HG03457 (cell line): ENCODE data around the gene IGIP.

Source experiments
- ATAC-seq: cut with Tn5 transposase; IDR thresholded peaks from one replicate; pipeline ENCODE4 v1.9.1; 2021; ENCODE audit warnings: moderate number of reproducible peaks; ENCODE audit not compliant: unreplicated experiment

Gene IGIP

DNA sequence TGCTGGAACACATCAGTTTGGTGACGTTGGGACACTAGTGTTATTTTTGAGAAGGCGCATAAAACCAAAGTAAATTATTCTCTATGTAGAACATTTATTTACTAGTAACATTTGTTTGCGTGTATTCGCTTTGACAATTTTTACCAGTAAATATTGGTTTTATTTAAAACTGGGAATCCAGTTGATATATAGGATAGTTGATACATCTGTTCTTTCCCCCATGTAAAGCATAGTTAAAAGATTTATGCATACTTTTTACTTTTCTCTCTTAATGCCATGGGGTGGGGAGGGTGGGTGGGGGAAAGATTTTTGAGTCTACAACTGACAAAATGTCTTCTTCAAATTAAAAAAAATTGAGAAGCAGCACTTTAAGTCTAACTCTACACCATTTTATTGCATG, at the start of gene IGIP:
TSS of gene IGIP (plus strand) at position 301 of the 400 bp plus-strand sequence. CDS start 2,540 bp downstream, outside the sequence.
- ATAC-seq: no peak

DNA sequence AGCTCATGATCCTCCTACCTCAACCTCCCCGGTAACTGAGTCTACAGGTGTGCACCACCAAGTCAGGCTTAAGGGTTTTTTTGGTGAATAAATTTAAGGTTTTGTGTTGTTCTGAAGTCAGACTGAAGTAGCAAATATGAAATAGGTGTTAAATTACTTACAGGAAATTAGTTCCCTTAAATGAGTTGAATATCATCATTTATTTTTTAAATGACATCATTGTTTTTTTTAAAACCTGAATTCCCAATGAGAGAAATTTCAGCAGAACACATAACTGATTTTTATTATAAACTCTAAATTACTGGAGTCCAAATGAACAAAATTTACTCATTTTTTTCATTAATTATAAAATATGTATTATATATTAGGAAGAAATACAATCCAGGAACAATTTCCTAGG, 49.6 kb upstream of the IGIP start:
- no peak for ATAC-seq

DNA sequence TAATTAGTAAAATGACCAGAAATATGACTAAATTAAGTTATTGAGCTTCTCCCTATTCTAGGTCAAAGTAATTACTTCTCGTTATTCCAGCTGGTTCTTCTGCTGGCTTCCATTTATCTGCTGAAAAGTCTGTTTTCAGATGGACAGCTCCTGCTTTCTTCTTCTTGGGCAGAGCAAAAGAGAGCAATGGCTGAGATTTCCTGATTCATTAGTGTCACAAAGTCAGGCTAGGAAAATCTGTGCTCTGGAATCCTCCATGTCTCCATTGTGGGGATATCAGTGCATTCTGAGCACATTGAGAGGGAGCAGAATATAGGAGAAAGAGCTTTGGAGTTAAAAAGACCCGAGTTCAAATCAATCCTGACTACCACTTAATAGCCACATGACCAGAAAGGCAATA, 48.9 kb upstream of the IGIP start:
- no peak for ATAC-seq

DNA sequence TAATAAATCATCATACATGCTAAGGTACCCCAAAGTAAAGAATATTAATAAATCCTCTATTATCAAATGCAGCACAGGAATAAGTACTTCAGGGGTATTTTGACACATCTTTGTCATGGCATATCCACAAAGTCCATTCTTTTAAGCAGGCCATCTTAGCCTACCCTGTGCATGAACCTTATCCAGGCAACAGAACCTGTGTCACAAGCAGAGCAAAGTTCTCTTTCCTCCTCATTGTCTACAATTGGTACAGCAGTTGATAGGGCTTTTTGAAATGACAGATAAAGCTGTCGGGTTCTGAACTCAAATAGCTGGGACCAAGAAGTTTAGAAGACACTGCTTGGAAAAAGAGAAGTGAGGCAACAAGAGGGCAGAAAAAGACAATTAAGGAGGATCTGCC, 42.6 kb upstream of the IGIP start:
- no peak for ATAC-seq

DNA sequence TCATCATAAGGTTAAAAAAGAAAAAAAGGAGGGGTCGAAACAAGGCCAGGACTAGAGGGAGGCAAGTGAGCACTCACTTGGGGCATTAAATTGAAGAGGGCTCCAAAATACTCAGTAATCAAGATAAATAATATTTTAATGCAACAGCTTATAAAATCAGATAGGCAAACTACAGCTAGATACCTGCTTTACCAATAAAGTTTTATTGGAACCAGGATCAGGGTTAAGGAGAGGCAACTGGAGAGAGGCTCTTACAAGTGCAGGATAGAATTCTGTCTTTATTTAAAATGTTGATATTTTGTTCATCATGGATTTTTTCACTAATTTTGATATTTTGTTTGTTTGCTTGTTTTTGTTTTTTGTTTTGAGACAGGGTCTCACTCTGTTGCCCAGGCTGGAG, 42.1 kb upstream of the IGIP start:
- no peak for ATAC-seq

DNA sequence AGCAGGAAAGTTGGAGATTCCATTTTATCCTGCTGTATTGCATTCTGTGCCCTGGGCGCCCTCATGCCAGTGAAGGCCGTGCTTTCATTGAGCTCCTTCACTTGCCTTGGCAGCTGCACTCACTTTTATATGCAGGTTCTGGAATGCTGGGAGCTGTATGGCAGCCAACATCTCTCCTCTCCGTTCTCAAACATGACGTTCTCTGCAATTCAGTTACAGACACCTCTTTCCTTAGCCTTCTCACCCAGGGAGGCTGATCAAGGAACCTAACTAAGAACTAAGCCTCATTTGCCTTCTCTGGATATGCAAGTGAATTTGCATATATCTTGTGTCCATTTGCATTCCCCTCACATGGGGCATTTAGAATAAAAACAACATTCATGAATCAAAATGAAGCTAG, 41.2 kb upstream of the IGIP start:
- no peak for ATAC-seq

DNA sequence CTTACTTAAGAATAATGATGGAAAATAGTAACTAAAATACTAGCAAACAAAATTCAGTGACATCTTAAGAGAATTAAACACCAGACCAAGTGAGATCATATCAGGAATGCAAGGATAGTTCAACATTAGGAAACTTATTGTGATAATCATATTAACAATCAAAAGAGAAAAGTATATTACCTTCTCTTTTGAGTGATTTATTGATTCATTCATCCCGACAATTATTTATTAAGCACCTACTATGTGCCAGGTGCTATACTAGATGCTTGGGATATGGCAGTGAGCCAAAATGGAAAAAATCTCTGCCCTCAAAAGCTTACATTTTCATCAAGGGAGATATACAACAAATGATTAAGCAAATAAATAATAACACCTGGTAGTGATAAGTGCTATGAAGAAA, 35.5 kb upstream of the IGIP start:
- no peak for ATAC-seq

DNA sequence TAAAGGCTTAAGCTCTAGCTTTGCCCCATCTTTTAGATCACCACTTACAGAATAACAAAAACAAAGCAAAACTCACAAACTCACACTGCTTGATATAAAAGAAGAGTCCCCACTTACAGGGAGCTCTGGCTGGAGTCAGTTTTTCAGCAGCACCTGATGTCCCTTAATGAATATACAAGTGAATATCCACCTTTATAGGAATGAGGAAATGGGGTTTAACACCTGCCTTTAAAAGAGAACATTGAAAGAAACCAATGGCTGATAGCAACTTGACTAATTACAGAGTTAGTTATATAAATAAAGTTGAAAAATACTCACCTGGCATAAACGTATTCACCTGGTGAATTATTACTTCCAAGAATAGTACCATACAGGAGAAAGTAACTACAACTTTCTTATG, 32.6 kb upstream of the IGIP start:
- ATAC-seq: no peak

DNA sequence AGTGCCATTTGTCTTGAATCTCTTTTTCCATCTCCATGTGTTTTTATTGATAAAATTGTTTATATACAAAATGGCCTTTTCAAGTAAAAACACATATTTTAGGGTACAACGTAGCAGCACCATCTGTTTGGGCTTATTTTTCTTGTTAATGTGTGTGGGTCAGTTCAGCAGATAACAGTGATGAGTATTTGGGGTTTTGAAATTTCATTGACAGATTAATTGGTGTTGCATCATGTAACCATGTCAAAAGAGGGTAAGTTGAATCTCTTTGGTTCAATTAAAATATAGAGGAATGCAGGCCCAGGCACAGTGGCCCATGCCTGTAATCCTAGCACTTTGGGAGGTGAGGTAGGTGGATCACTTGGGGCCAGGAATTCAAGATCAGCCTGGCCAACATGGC, 31.9 kb upstream of the IGIP start:
- no peak for ATAC-seq

DNA sequence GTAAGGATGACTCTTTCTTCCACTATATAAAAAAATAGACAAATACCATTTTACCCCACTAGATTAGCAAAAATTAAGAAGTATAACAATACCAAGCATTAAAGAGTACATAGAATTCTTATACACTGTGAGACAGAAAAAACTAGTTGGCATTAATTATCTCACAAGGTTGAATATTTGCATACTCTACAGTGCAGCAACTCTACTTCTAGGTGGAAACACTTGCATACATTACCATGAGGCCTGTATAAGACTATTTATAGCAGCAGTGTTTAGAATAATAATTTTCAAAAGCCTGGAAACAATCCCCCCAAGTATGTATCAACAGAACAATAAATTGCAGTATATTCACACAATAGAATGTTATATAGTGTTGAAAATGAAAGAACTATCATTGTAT, 30.8 kb upstream of the IGIP start:
- ATAC-seq: no peak

DNA sequence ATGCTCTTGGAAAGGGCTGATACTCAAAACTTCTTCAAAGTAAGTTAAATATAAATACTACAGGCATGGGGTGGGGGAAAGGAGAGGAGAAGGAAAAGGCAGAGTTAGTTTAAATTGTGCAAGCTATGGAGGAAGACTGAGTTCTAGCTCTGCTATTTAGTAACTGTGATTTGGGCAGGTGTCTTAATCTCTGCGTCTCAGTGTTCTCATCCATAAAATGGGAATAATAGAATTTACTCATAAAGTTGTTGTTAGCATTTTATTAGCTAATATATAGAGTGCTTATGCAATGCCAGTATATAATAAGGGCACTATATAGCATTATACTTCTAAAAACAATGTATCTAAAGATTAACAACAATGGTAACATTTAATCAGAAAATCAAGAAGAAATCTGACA, 24.6 kb upstream of the IGIP start:
- ATAC-seq: no peak

DNA sequence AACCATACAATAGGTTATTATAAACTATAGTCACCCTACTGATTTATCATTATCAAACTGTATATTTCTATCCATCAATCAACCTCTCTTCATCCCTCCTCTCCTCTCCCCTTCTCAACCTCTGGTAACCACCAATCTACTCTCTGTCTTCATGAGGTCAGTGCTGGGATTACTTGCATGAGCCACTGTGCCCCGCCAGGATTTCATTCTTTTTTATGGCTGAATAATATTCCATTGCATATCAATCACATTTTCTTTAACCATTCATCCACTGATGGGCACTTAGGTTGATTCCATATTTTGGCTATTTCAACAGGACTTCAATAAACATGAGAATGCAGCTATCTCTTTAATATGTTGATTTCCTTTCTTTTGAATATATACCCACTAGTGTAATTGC, 22.6 kb upstream of the IGIP start:
- ATAC-seq: no peak

DNA sequence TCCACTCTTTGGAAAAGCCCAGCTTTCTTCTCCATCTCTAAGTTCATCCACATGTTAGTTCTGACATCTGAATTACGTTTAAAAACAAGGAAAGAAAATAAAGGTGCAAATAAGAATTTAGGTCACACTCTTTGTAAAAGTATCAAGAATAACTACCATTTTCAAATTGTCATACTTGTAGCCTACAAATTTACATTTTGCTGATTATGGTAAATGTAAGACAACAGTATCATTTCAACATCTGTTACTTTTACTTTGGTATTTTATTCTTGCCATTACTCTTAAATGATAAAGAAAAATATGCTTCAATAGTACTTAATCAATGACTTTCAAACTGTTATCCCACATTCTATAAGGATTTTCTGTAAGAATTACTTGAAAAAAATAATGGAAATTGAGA, 21.6 kb upstream of the IGIP start:
- ATAC-seq: no peak

DNA sequence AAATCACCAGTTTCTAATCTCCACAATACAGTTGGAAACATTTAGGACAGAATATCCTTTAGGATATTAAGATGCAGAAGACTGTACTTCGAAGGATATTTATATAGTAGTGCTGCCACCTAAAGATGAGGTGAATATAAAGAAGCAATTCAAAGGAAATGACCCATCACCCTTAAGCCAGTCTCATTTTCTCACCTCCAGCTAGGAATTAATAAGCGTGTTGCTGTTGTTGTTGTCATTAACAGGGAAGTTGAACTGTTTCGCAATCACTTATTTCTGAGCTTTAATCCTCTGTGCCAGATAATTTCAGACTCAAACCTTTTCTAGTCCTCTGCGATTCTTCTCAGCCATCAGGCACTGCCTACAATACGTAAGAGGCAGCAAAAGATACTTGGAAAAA, 19.6 kb upstream of the IGIP start:
- ATAC-seq: no peak

DNA sequence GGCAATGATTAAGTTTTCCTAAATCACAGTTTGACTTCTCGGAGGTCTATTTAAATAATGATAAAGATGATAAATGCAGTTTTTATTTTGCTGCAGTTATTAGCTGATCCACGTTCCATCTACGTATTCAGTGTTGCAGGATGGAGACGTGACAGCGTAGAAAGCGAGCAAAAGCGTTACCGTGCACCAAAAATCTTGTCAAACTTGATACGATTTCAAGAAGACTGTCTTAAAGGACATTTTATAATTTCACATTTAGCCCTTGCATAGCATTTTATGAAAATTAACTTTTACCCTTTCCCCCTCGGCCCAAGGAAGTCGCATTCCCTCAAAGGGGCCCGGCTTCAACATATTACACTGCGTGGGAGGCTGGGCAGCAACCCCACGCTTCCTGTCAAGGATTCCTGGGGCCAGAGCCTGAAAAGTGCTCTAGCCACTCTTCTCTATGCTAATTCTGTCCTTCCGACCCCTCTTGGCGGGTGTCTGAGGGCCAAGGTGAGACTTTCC, 18.9 kb upstream of the IGIP start:
- no peak for ATAC-seq

DNA sequence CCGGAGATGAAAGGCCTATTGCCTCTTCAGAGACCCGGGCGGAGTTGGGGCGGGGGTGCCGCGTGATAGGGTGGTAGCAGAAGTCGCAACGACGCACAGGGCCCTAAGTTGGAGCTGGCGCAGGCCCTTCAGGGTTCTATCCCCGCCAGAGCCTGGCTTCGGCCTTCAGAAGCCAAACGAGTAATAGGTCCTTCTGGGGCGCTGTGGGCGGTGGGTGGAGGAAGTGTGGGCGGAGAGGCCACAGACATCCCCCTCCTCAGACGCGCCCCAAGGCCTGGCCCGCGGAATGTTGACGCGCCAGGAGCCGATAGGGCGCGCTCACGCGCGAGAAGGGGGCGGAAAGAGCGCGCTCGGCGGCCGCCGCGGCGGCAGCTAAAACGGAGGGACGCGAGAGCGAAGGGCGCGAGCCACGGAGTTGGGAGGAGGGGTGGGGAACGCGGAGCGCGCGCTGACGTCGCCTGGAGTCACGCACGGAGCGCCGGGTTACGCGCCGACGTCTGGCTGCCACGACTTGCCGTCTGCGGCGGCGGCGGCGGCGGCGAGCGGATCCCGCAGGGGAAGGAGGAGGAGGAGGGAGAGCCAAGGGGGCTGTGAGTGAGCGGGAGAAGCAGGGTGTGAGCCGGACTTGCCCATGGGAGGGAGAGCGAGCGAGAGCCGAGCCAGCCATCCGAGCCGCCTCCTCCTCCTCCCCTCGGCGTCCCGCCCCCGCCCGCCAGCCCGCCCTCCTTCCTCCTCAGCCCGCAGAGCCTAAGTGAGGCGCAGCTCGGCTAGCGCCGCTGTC, 18.2 kb upstream of the IGIP start:
- ATAC-seq: peak; percentile 79

DNA sequence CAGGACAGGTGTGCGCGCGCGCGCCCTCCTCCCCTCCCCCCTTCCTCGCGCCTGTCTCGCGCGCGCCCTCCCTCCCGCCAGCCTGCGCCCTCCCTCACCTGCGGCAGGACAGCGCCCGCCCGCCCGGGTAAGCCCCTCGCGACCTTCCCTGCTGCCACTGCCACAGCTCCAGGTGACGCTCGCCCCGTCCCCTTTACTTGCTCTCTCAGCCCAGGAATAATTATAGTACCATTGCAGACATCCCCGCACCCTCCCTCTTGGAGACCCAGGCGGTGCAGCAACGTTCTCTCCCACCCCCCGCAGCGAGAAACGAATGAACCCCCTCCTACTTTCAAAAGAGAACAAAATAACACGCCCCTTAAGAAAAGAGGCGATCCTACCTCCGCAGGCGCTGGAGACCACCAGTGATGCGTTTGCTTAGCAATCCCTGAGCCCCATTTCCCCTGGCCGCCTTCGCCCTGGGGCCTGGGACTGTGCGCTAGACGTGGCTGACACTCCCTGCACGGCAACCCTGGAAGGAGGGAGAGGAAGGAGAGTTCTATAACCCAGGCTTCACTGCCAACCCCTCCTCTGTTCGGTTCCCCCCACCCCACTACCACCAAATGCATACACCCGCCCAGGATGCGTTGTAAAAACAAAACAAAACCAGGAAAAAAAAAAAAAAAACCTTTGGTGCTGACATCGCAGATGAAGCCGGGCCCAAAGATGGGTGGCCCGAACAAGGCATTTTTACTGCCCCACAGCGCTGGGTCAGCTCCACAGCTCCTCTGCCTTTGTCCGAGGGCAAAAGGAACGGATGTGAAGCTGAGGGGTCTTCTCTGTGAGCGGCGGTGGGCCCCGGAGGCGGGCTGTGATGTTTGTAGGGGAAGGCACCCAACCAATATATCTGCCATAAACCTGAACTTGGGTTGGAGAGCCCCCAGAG, 17.4 kb upstream of the IGIP start:
- ATAC-seq: no peak

DNA sequence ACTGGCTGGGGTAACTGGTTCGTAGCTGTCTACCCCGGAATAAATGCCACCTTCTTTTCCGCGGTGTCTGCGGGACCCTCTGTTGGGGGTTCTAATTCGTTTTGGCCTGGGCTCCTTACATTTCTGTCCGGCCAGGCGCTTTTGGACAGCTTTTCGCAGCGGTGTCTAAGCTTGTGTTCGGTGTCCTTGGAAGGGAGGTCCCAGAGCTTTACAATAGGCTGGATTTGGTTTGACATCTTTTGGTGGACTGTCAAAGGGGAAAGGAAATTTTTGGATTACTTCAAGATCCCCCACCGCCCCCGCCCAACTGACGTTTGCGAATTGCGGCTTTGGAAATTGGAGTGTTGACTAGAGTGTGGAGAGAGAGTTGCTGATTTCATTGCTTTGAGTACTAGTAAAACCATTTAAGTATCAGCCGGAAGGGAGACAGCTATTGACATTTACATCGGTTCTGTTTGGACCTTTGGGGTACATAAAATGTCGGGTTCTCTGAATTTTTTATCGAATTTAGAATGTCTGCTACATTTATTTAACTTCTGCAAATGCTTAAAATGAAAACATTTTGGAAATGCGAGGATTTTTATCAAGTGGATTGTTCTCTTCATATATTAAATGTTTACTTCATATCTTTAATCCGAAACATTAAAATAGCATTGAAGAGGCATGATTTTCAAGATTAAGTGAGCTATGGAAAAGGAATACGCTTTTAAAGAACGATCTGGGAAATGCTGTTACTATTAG, 16.5 kb upstream of the IGIP start:
- no peak for ATAC-seq

DNA sequence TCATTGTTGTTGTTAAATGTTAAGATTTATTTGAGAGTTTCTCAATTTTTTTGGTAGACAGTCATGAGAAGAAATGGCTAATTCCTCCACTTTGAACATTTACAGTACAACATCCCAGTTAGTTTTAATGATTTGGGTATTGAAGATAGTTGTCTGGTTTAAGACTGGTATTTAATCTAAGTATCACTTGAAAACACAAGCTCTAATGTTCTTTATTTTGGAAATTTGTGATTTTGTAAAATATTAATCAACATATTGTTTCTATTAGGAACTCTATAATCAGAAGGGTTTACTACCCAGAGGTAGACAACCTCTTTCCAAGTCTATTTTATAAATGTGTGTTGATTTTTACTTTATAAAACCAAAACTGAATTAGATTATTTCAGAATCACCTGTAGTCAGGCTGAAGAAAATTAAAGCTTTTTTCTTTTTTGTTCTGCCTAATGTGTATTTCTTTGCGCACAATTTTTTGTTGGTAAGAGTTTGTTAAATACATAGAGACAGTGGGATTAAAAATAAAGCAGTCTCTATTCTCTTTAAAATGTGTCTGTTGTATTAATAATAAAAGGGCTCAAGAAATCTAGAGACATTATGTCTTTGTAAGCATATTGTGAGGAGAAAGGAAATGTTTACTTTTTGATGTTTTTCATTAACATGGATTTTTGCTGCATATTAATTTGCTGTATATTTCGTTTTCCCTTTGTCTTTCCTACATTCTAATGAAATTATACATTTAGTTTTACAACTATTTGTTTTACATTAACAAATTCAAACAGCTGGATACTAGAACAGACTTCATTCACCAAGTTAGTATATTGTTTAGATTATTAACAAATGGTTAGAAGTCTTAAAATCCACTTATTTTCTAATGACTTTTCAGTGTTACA, 15.7 kb upstream of the IGIP start:
- ATAC-seq: no peak

DNA sequence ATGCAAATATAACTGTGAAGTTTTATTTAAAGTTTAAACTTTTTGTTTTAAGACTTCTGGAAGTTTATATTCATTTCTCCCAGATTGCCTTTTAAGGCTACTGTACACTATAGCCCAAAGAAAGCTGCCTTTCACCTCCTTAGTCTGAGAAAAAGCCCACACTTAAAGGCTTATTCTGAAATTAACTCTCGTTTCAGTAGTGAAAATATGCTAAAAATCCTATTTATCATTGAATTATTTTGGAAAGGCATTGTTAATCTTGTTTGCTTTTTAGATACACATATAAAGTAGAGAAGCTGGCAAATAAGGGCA, 15.1 kb upstream of the IGIP start:
- ATAC-seq: no peak
